HL-60 (cell line): ENCODE data around the gene TYK2.

Experiments
- DNase-seq, 2 experiments: peaks; one replicate each; pipeline ENCODE4 v3.0.0-alpha.2; 2010 to 2020; ENCODE audit warnings: low read depth in 1 of 2, low spot score in 1 of 2
- H3K27ac ChIP-seq: fragments of 250-450 bp; sonication (Bioruptor Pico); replicated peaks from 2 replicates; pipeline ENCODE4 v1.5.1; 2020; ENCODE audit warnings: mild to moderate bottlenecking, moderate library complexity
- H3K27me3 ChIP-seq: fragments of 250-450 bp; sonication (Bioruptor Pico); 2 replicates; pipeline ENCODE4 v1.5.1; 2021; ENCODE audit warnings: mild to moderate bottlenecking, moderate library complexity; ENCODE audit not compliant: insufficient read depth, poor library complexity, severe bottlenecking
- H3K4me3 ChIP-seq: replicated peaks from 2 replicates; pipeline ENCODE4 v1.5.1; 2011; ENCODE audit warnings: mild to moderate bottlenecking, control low read depth, low read length; ENCODE audit not compliant: insufficient read depth
- GABPA ChIP-seq: IDR thresholded peaks from 2 replicates; pipeline ENCODE4 v1.6.1; 2012; ENCODE audit warnings: low read depth
- POLR2AphosphoS5 ChIP-seq: IDR thresholded peaks from 2 replicates; pipeline ENCODE4 v1.6.1; 2012; ENCODE audit warnings: low read depth
- SPI1 ChIP-seq: IDR thresholded peaks from 2 replicates; pipeline ENCODE4 v1.6.1; 2012; ENCODE audit warnings: low read depth, mild to moderate bottlenecking, borderline replicate concordance
- TF ChIP-seq, protein P1 (sequence below): IDR thresholded peaks from one replicate; pipeline ENCODE4 v1.5.1; 2011; ENCODE audit warnings: low read length, control low read depth, inconsistent platforms; ENCODE audit not compliant: insufficient read depth
- TF ChIP-seq, protein P2 (sequence below): IDR thresholded peaks from 2 replicates; pipeline ENCODE4 v1.6.1; 2012; ENCODE audit warnings: low read depth; ENCODE audit not compliant: insufficient replicate concordance

The TYK2 gene

DNA sequence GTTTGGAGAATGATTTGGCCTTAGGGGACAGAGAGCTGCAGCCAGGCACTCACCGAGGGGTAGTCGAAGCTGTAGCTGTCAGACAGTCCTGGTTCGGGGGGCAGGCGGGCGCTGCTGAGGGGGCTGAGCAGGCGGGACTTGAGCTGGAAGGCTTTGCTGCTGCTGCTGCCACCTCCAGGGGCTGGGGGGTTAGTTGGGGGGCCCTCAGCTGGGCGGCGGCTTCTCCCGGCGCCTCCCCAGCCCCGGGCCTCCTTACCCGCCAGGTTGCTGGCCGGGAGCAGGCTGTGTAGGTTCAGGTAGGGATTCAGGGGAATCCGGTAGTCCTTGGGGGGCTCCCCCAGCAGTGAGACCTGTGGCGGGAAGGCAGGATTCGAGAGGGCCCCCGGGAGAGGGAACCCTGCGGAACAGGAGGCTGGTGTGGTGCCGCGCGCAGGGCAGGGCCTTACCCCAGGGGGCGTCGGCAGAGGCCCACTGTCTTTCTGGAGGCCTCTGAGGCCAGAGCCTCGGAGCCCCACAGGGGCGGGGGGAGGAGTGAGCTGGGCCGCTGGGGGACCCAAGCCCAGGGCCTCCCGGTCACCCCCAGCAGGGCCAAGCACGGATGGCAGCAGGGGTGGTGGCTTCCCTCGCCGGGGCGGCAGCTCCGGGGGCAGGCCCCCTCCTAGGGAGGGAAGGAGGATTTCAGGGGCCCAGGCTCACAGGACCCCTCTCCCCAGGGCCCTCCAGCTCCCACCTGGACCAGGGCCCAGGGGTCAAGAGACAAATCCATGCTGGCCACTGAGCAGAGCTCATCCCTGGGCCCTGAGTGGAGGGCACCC lies 59.6 kb downstream of the TYK2 start:
- H3K27ac ChIP-seq: no peak overlapping the region
- H3K4me3 ChIP-seq: no peak overlapping the region
- TF ChIP-seq GABPA (no peak), SPI1 (no peak), POLR2AphosphoS5 (no peak)
- TF ChIP-seq, protein P1, sequence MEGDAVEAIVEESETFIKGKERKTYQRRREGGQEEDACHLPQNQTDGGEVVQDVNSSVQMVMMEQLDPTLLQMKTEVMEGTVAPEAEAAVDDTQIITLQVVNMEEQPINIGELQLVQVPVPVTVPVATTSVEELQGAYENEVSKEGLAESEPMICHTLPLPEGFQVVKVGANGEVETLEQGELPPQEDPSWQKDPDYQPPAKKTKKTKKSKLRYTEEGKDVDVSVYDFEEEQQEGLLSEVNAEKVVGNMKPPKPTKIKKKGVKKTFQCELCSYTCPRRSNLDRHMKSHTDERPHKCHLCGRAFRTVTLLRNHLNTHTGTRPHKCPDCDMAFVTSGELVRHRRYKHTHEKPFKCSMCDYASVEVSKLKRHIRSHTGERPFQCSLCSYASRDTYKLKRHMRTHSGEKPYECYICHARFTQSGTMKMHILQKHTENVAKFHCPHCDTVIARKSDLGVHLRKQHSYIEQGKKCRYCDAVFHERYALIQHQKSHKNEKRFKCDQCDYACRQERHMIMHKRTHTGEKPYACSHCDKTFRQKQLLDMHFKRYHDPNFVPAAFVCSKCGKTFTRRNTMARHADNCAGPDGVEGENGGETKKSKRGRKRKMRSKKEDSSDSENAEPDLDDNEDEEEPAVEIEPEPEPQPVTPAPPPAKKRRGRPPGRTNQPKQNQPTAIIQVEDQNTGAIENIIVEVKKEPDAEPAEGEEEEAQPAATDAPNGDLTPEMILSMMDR: no peak
- TF ChIP-seq, protein P2, sequence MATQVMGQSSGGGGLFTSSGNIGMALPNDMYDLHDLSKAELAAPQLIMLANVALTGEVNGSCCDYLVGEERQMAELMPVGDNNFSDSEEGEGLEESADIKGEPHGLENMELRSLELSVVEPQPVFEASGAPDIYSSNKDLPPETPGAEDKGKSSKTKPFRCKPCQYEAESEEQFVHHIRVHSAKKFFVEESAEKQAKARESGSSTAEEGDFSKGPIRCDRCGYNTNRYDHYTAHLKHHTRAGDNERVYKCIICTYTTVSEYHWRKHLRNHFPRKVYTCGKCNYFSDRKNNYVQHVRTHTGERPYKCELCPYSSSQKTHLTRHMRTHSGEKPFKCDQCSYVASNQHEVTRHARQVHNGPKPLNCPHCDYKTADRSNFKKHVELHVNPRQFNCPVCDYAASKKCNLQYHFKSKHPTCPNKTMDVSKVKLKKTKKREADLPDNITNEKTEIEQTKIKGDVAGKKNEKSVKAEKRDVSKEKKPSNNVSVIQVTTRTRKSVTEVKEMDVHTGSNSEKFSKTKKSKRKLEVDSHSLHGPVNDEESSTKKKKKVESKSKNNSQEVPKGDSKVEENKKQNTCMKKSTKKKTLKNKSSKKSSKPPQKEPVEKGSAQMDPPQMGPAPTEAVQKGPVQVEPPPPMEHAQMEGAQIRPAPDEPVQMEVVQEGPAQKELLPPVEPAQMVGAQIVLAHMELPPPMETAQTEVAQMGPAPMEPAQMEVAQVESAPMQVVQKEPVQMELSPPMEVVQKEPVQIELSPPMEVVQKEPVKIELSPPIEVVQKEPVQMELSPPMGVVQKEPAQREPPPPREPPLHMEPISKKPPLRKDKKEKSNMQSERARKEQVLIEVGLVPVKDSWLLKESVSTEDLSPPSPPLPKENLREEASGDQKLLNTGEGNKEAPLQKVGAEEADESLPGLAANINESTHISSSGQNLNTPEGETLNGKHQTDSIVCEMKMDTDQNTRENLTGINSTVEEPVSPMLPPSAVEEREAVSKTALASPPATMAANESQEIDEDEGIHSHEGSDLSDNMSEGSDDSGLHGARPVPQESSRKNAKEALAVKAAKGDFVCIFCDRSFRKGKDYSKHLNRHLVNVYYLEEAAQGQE: no peak
- H3K27me3 ChIP-seq: no peaks in the 10 kb centered on the region
- DNase-seq: no peak

DNA sequence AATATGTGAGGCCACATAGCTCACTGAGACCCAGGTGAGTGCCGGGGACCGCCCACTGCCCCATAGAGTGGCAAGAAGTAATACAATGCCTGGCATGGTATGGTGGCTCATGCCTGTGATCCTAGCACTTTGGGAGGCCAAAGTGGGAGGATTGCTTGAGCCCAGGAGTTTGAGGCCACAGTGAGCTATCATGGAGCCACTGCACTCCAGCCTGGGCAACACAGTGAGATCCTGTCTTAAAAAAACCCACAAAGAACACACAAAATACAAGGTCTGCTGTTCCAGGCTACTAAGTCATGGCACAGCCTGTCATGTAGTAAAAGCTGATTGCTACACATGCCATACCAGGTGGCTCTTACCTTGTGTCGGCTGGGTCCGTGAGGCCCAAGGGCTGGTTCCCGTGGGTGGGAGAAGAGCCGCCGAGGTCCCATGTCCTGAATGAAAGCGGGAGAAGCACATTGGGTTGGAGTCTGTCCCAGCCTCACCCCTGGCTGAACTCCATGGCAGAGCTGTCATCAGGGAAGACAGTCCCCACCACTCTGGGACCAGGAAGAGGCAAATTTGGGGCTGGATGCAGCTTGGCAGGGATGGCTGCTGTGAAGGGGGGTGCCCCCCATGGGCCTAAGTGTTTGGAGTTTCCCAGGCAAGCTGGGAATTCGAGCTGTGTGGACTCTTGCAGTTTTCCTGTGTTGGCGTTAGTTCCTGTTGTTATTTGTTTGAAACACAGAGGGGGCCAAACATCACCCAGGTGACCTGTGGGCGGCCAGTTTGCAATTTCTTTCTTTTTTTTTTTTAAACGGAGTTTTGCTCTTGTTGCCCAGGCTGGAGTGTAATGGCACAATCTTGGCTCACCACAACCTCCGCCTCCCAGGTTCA lies 61.3 kb downstream of the TYK2 start:
- TF ChIP-seq POLR2AphosphoS5 (no peak), SPI1 (no peak), GABPA (no peak)
- TF ChIP-seq, protein P2: no peak
- TF ChIP-seq, protein P1: no peak

DNA sequence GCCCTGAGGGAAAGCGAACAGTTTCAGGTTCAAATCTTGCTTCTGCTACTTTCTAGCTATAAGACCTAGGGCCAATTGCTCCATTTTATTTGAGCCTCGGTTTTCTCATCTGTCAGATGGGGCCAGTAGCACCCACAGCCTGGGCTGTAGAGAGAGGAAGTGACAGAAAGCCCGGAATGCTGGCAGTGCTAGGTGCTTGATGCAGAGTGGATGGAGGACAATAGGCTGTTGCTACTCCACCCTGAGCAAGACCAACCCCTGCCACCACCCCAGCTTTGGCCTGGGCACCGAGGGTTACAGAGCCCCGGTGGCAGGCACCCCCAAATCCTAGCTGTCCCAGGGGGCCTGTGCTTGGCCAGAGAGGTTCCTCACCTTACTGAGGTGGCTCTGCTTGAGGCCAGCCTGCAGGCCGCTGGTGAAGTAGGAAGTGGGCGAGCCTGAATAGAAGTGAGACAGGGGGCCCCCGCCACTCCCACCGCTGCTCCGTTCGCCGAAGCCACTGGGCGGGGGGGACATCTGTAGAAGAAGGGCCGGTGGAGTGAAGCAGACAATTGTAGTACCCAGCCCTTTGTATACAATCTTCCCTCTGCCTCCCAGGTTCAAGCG lies 62.4 kb downstream of the TYK2 start:
- no peak for TF ChIP-seq POLR2AphosphoS5
- TF ChIP-seq, protein P1: no peak
- TF ChIP-seq, protein P2: no peak
- TF ChIP-seq SPI1: peak; percentile 10; the same call in 1 of the 2 replicates
- Histone ChIP-seq H3K27me3 (no peaks in the 10 kb centered on the region), H3K27ac (no peak overlapping the region), H3K4me3 (no peak overlapping the region)
- DNase-seq: no peak

More for the DNA sequence above, 61.3 kb downstream of the TYK2 start:
- Histone ChIP-seq H3K27me3 (no peaks in the 10 kb centered on the region), H3K27ac (no peak overlapping the region), H3K4me3 (no peak overlapping the region)
- no peak for DNase-seq
